GM21825 (cell line): Measurements from ENCODE around the gene ANHX.

ENCODE experiments used
- ATAC-seq: cut with Tn5 transposase; IDR thresholded peaks from one replicate; pipeline ENCODE4 v1.9.1; 2021; ENCODE audit warnings: mild to moderate bottlenecking, moderate library complexity; ENCODE audit not compliant: unreplicated experiment

Gene ANHX

DNA sequence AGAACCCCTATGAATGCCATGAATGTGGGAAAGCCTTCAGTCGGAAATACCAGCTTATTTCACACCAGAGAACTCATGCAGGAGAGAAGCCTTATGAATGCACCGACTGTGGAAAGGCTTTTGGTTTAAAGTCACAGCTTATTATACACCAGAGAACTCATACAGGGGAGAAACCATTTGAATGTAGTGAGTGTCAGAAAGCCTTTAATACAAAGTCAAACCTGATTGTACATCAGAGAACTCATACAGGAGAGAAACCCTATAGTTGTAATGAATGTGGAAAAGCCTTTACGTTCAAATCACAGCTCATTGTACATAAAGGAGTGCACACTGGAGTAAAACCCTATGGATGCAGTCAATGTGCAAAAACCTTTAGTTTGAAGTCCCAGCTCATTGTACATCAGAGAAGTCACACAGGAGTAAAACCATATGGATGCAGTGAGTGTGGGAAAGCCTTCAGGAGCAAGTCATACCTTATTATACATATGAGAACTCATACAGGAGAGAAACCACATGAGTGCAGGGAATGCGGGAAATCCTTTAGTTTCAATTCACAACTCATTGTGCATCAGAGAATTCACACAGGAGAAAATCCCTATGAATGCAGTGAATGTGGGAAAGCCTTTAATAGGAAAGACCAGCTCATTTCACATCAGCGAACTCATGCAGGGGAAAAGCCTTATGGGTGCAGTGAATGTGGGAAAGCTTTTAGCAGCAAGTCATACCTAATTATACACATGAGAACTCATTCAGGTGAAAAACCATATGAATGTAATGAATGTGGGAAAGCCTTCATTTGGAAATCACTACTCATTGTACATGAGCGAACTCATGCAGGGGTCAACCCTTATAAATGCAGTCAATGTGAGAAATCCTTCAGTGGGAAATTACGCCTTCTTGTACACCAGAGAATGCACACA lies 32.1 kb downstream of the ANHX start:
- no peak for ATAC-seq

DNA sequence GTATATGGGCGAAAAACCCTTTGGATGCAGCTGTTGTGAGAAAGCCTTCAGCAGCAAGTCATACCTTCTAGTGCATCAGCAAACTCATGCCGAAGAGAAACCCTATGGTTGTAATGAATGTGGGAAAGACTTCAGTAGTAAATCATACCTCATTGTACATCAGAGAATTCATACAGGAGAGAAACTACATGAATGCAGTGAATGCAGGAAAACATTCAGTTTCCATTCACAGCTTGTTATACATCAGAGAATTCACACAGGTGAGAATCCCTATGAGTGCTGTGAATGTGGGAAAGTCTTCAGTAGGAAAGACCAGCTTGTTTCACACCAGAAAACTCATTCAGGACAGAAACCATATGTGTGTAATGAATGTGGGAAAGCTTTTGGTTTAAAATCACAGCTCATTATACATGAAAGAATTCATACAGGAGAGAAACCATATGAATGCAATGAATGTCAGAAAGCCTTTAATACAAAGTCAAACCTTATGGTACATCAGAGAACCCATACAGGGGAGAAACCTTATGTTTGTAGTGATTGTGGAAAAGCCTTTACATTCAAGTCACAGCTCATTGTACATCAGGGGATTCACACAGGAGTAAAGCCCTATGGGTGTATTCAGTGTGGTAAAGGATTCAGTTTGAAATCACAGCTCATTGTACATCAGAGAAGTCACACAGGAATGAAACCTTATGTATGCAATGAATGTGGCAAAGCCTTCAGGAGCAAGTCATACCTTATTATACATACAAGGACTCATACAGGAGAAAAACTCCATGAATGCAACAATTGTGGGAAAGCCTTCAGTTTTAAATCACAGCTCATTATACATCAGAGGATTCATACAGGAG lies 33.0 kb downstream of the ANHX start:
- no peak for ATAC-seq

DNA sequence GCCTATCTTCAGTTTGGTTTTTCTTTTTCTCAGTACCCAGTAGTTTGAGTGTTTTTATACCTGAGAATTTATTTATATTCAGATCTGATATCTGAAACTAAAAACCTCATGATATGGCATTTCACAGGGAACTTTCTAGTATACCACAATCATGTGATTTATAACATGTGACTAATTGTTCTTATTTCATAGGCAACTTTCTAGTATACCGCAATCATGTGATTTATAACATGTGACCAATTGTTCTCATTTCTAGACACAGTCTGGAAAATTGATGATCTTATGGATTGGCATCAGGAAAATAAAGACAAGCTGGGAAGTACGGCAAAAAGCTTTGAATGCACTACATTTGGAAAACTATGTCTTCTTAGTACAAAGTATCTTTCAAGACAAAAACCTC lies 33.8 kb downstream of the ANHX start:
- no peak for ATAC-seq

DNA sequence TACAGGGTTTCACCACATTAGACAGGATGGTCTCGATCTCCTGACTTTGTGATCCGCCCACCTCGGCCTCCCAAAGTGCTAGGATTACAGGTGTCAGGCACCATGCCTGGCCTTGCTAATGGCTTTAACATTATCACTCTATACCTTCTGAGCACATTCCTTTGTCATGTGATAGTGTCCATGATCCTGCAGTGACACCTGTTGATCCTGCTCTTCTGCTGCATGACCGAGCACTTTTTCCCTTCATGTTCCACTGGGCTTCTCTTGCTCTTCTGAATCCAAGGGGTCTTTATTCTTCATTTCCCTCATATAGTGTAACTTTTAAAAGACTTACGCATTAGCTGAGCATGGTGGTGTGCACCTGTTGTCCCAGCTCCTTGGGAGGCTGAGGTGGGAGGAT lies 42.8 kb downstream of the ANHX start:
- no peak for ATAC-seq

- ATAC-seq = no peak
Measured at GRCh38 chr12:133190176-133190575, 45.5 kb downstream of the ANHX start.

DNA sequence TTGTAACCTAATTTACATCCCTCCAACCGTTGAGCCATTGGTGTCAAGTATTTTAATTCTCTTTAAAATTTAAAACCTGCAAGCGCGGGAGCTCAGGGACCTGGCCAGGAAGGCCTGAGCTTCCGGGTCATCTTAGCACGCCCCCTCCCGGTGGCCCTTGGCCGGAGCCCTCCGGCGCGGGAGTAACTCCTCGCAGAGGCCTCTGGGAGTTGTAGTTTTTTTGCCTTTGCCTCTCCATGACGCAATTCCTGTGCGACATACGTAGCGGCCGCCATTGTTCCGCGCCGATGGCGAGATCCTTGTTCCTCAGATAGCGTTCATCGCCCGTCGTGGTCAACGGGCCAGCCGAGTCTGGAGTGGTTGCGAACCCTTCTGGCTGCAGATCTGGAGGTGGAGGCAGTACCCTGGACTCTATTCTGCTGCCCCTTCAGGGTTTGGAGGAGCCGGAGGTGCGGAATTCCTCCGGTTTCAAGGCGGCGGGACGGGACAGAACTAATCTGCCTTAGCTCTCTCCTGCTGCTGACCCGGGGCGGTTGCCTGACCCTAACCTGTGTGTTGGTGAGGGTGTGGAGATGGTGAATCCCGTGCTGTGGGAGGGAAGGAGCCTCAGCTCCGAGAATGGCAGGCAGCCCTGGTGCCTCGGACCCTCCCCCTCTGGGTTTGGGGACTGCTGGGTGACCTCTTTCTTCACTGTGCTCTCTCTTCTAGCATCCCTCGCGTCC lies 54.3 kb downstream of the ANHX start, which contains the start of gene ZNF268:
ZNF268 (plus strand) TSS at position 258 of the 722 bp plus-strand sequence. CDS start 503 bp downstream, outside the sequence.
- peak; percentile 91 for ATAC-seq

DNA sequence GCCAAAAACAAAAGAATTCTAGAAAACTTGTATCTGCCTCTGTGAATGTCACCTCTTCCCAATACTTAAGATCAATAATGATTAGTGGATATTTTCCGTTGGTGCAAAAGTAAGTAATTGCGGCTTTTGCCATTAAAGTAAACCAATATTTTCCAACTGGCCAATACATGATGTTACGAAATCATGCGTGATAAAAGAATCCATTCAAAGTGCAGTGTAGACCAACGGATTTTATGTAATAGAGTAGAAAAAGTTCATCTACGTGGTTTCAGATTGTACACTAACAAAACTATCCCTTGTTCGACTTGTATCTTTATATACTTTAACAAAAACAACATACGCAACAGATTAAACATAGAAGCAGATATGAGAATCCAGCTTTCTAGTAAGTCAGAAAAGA lies 55.0 kb downstream of the ANHX start:
- no peak for ATAC-seq

DNA sequence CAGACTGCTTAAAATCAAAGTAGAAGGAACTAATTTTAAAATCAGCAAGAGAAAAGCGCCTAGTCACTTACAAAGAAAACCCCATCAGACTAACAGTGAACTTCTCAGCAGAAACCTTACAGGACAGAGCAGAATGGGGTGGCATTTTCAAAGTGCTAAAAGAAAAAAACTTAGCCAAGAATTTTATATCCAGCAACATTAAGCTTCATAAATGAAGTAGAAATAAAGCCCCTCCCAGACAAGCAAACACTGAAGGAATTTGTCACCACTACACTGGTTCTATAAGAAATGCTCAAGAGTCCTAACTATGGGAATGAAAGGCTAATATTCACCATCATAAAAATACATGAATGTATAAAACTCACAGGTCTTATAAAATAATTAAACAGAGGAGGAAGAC lies 60.8 kb downstream of the ANHX start:
- ATAC-seq = no peak

- ATAC-seq = no peak
Measured at GRCh38 chr12:133172491-133172890, 63.2 kb downstream of the ANHX start.
